Measurements from ENCODE around the gene DMRT3.
A peak's percentile ranks its signal among the peaks of the same experiment; 100 is the strongest.

The DMRT3 gene

DNA sequence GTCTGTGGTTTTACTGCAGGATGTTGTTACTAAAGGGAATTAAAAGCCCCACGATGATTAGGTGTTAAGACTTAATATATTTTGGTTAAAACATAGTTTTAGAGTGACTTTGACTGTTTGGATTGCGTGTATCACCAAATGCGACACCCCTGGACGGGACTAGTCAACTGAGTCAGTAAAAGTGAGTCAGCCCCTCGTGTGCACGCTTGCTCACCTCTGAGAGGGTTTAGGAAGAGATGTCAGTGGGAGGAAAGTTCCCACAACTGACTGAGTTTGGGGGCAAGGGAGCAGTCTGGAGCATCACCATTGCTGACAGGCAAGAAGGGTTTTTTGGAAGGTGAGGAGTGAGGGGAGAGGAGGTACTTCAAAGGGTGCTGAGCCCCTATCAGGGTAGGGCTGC lies 14.4 kb upstream of the DMRT3 start:
- Mint-ChIP-seq H3K9me3 (no peaks in the 10 kb centered on the region), H3K4me1 (ENCODE audit: low read depth) (no peaks in the 10 kb centered on the region), H3K4me3 (no peak overlapping the region), H3K36me3 (ENCODE audit: low read depth) (no peaks in the 10 kb centered on the region), H3K27ac (no peak overlapping the region), H3K27me3 (ENCODE audit: low read depth) (peaks cover 57% of the 10 kb centered on the region)
- DNase-seq (ENCODE audit: low spot score) = no peak

DNA sequence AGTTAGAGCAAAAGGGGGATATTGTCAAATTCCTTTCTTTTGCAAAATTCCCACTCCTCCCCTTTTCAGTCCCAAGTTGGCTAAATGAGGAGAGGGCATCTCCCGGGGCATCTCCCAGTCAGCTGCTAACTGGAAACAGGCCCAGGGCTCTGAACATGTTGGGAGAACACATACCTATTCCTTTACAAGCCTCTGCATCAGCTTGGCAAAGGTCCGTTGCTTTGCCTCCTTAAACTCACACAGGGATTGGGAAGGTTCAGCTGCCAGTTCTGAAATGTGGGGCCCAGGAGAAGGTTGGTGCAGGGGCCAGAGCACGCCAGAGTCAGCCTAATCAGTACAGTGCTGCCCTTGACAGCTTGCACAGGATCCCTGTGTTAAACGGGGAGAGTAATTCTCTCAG lies 11.0 kb upstream of the DMRT3 start:
- Mint-ChIP-seq H3K27me3 (ENCODE audit: low read depth) (peaks cover 87% of the 10 kb centered on the region), H3K4me3 (no peak overlapping the region), H3K4me1 (ENCODE audit: low read depth) (peaks cover 3% of the 10 kb centered on the region), H3K27ac (no peak overlapping the region), H3K9me3 (no peaks in the 10 kb centered on the region), H3K36me3 (ENCODE audit: low read depth) (no peaks in the 10 kb centered on the region)
- DNase-seq (ENCODE audit: low spot score) = no peak

DNA sequence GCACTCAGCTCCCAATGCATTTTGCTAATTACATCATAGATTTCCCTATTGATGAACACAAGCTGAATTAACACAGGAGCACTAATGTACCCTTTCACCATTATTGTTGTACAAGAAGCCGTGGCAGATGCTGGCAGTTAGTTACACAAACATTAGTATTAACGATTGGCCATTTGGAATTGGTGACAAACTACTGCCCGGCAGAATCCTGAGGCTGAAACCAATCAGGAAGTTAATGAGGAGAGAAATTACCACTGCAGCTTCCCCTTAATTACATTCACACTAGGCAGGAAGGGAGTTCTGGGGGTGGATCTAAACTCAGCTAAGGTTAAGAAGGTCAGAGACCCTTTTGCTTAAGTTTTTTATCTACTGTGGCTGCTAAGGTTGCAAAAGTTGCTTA lies 9.6 kb upstream of the DMRT3 start:
- H3K27me3 Mint-ChIP-seq (ENCODE audit: low read depth) = peaks cover 84% of the 10 kb centered on the region
- H3K36me3 Mint-ChIP-seq (ENCODE audit: low read depth) = no peaks in the 10 kb centered on the region
- H3K4me1 Mint-ChIP-seq (ENCODE audit: low read depth) = peaks cover 3% of the 10 kb centered on the region
- no peak overlapping the region for H3K4me3 Mint-ChIP-seq
- H3K9me3 Mint-ChIP-seq = no peaks in the 10 kb centered on the region
- no peak for DNase-seq (ENCODE audit: low spot score)
- no peak overlapping the region for H3K27ac Mint-ChIP-seq

DNA sequence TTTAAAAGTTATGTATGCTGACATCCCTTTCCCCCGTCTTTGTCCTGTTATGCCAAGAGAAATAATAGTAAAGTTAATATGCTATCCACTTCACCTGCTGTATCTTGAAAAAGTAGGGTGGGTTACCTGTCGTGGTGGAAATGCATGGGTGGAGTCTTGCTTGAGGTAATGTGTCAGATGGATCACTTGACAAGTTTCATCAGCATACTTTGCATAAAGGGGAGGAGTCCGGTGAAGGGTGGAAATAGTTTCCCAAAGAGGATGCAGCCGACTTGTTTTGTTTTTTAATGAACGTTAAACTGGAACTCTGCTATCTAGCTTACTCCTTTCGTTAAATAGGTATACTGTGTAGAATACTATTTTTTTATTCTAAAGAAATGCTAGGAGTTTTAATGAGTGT lies 9.0 kb upstream of the DMRT3 start:
- H3K27me3 Mint-ChIP-seq (ENCODE audit: low read depth) = peaks cover 84% of the 10 kb centered on the region
- no peak overlapping the region for H3K27ac Mint-ChIP-seq
- no peak for DNase-seq (ENCODE audit: low spot score)
- H3K36me3 Mint-ChIP-seq (ENCODE audit: low read depth) = no peaks in the 10 kb centered on the region
- H3K4me3 Mint-ChIP-seq = no peak overlapping the region
- peaks cover 3% of the 10 kb centered on the region for H3K4me1 Mint-ChIP-seq (ENCODE audit: low read depth)
- H3K9me3 Mint-ChIP-seq = no peaks in the 10 kb centered on the region

DNA sequence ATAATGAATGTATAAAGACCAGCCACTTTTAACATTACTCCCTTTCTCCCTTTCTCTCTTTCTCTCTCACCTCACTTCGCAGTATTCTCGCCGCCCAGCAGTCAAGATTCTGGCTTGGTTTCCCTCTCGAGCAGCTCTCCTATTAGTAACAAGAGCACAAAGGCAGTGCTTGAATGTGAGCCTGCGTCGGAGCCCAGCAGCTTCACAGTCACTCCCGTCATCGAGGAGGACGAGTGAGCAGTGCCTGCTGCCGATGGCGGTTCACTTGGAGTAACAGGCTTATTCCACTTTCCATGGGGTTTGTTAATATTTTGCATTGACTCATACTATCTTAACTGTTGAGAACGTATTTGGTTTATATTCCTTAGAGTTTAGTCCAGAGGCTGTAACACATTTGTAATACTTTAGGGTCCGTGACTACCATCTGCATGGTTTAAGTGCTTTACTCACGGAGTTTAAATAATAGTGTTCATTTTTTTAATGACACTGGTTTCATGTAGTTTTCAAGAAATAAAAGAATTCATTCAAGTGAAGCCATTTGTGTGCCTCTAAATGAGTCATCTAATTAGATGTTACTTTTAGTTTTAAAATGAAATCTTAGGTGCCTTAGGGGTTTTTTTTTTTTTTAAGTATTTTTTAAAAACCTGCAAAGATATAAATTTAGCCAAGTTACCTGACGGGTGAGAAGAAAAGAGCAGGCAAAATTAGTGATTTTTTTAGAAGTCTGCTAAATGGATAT lies 8.4 kb upstream of the DMRT3 start:
- DNase-seq (ENCODE audit: low spot score) = no peak
- Mint-ChIP-seq H3K36me3 (ENCODE audit: low read depth) (no peaks in the 10 kb centered on the region), H3K4me3 (no peak overlapping the region), H3K27me3 (ENCODE audit: low read depth) (peaks cover 85% of the 10 kb centered on the region), H3K4me1 (ENCODE audit: low read depth) (peaks cover 3% of the 10 kb centered on the region), H3K9me3 (no peaks in the 10 kb centered on the region), H3K27ac (no peak overlapping the region)

- Mint-ChIP-seq H3K4me1 (ENCODE audit: low read depth) (peaks cover 3% of the 10 kb centered on the region), H3K27ac (peak overlapping the region; percentile 26), H3K9me3 (no peaks in the 10 kb centered on the region), H3K36me3 (ENCODE audit: low read depth) (no peaks in the 10 kb centered on the region), H3K27me3 (ENCODE audit: low read depth) (peaks cover 86% of the 10 kb centered on the region), H3K4me3 (no peak overlapping the region)
- DNase-seq (ENCODE audit: low spot score) = no peak
Observed at GRCh38 chr9:969310-970150, 6.9 kb upstream of the DMRT3 start.

DNA sequence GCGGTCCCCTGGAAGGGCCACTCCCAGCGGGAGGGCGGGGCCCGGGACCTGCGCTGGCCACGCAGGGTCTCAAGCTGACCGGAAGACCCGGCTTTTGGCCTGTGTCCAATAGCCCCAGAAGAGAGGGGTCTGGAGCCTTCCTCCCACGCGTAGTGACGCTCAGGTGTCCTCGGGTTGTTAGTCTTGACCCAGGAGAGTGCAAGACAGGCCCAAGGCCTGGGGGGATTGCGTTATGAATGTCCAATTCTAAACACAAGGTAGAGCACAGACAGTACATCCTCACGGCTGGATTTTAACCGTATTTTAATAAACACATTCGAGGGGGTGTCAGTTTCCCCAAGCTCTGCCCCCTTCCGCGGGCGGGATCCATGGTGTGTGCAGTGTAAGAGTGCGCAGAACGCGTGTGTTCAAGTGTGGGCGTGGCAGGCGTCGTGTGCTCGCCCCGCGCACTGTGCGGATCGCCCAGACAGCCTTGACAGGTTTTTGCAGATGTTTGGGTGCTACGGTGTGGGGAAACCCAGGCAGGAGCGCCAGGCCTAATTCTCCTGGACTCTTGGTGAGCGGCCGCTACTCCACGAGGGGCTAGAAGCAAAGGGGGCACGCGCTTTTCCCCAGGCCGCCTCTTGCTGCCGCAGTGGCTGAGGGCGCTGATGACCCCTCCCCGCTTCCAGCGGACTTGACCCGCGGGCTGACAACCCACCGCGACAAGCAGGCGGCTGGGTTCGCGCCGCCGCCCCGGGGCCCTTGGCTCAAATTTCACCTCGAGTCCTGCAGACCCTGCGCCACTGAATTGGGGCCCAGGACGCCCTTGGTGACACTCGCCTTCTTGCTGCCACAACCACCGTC lies 6.1 kb upstream of the DMRT3 start:
- Mint-ChIP-seq H3K27me3 (ENCODE audit: low read depth) (peaks cover 86% of the 10 kb centered on the region), H3K27ac (peak overlapping the region; percentile 68), H3K4me1 (ENCODE audit: low read depth) (peaks cover 3% of the 10 kb centered on the region), H3K9me3 (no peaks in the 10 kb centered on the region), H3K36me3 (ENCODE audit: low read depth) (no peaks in the 10 kb centered on the region), H3K4me3 (peak overlapping the region; percentile 34)
- DNase-seq (ENCODE audit: low spot score) = no peak

GRCh38 chr9:971901-972500 lies 4.5 kb upstream of the DMRT3 start:
- Mint-ChIP-seq H3K36me3 (ENCODE audit: low read depth) (no peaks in the 10 kb centered on the region), H3K4me1 (ENCODE audit: low read depth) (peaks cover 5% of the 10 kb centered on the region), H3K4me3 (peak overlapping the region; percentile 38), H3K9me3 (no peaks in the 10 kb centered on the region), H3K27me3 (ENCODE audit: low read depth) (peaks cover 80% of the 10 kb centered on the region), H3K27ac (no peak overlapping the region)
- no peak for DNase-seq (ENCODE audit: low spot score)

DNA sequence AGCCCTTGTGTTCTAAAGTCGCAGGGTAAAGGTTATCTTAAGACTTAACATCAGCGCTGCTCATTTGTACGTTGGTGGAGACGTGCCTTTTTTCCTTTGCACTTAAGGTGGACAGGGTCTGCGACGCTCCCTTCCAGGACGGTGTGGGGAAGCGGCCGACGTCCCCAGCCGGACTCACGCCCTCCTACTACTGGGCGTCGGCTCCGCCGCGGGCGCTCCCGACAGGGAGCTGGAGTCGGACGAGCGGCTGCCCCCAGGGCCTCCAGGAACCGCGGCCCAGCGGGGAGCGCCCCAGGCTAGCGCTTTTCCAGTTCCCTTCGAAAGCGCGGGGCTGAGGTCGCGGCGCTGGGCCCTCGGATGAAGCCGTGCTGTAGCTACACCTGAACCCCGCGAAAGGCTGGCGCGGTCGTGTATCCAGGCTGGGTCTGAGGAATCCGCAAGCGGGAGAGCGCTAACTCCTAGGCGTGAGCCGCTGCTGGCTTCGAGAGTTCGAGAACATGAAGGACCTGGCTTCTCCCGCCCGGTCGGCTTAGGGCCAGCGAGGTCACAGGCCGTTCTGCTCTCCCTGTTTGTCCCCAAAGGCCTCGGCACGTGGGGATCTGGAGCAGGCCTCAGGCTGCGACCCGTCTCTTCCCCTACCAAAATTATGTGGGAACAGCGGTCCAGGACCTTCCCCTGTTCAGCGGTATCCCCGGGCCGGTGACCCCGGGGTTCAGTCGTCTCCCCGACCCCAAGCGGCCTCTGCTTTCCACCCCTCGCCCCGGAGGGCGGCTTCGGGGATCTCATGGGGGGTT lies 3.8 kb upstream of the DMRT3 start:
- no peak overlapping the region for H3K27ac Mint-ChIP-seq
- no peaks in the 10 kb centered on the region for H3K36me3 Mint-ChIP-seq (ENCODE audit: low read depth)
- H3K27me3 Mint-ChIP-seq (ENCODE audit: low read depth) = peaks cover 78% of the 10 kb centered on the region
- H3K4me1 Mint-ChIP-seq (ENCODE audit: low read depth) = peaks cover 4% of the 10 kb centered on the region
- H3K4me3 Mint-ChIP-seq = peak overlapping the region; percentile 38
- DNase-seq (ENCODE audit: low spot score) = no peak
- no peaks in the 10 kb centered on the region for H3K9me3 Mint-ChIP-seq

DNA sequence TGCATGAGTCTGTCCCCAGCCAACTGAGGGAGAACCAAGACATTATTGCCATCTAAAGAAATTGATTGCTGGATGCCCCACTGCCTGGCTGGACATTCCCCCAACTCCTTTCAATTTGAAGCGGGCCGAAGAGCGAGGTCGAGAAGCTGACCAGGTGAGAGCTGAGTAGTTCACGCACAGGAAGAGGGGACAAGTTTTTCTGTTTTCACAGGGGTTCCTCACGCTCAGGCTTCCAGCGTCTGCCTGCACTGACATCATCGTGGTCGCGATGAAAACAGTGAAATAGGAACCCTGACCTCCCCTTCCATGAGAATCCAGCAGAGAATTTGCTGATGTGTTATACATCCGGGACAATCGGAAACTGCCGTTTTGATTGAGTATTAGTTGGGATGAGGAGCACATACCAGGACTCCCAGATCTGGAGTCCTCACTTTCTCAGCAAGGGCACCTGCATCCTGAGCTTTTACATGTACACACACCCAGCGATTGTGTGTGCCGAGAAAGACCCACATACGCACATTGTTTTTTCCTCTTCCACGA lies 3.1 kb upstream of the DMRT3 start:
- peaks cover 2% of the 10 kb centered on the region for H3K4me1 Mint-ChIP-seq (ENCODE audit: low read depth)
- DNase-seq (ENCODE audit: low spot score) = no peak
- H3K27me3 Mint-ChIP-seq (ENCODE audit: low read depth) = peaks cover 78% of the 10 kb centered on the region
- H3K36me3 Mint-ChIP-seq (ENCODE audit: low read depth) = no peaks in the 10 kb centered on the region
- no peak overlapping the region for H3K27ac Mint-ChIP-seq
- no peak overlapping the region for H3K4me3 Mint-ChIP-seq
- no peaks in the 10 kb centered on the region for H3K9me3 Mint-ChIP-seq

DNA sequence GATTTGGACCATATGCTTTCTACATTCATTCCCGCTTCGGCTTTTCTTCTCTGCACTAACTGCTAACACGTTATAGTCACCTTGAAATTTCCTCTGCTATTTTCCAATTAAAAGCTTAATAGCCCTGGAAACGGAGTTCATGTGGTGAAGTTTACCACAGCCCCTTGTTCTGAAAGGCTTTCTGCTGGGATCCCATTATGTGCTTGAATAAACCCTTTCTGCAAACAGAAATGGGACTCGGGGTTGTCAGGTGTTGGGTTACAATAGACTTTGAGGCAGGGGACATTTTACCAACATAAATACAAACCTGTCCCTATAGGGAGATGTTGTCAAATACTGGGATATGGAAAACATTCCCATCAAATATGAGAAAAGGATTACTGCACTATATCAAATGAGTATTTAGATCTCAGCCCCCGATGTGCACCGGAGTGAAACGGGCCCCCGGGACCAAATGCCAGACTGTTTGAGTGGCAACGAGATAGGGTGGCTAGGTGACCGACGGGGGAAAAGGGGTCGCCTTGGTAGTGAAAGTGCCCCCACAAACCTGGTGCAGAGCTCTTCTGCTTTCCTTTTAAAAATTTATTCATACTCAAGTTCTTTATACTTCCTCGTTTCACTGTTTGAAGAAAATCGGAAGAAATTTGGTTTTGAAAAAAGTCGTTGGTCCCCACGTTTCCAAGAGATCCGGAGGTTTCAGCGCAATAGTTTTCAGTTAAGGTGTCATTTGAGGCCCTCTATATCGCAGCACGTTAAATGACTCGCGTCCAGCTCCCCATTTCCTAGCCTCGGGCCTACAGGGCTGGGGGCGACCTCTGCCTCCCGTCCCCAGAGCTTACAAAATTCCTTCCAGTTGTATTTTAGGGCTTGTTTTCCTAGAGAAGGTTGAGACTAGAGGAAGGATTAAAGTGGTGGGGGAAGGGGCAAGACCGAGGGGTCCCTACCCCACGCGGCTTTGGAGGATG lies 2.1 kb upstream of the DMRT3 start:
- DNase-seq (ENCODE audit: low spot score) = no peak
- H3K36me3 Mint-ChIP-seq (ENCODE audit: low read depth) = no peaks in the 10 kb centered on the region
- H3K27ac Mint-ChIP-seq = peak overlapping the region; percentile 13
- H3K9me3 Mint-ChIP-seq = no peaks in the 10 kb centered on the region
- H3K27me3 Mint-ChIP-seq (ENCODE audit: low read depth) = peaks cover 78% of the 10 kb centered on the region
- H3K4me1 Mint-ChIP-seq (ENCODE audit: low read depth) = peaks cover 2% of the 10 kb centered on the region
- no peak overlapping the region for H3K4me3 Mint-ChIP-seq

Data from T-helper 2 cell treated with Interferon-gamma antibody and Interleukin-4, amounts not matched to agents 5 μg/mL and 100 μg/mL, for 36 hours (primary cell).